M059J (cell line): ENCODE data around the gene FBXO40. TPM values are rescaled to one million over a fixed set of nuclear protein-coding genes. Genes with fewer than 3 reads are reported as not detected.
"Not testable (repeated sequence)": the region's sequence is repeated elsewhere in the genome, so short reads cannot be mapped to it uniquely, and the experiment has no call there.

Experiments
- DNase-seq: peaks from one replicate; pipeline ENCODE4 v3.0.0-alpha.2; 2012; ENCODE audit warnings: low read depth
- total RNA-seq: library from RNA; depleted of rRNA; stranded (reverse); fragments of >200 nt; shearing (Covaris generic); gene quantifications from 2 replicates; pipeline ENCODE4 v1.2.3, GENCODE V29; 2014; rRNA removed

FBXO40 gene
- total RNA-seq = not detected in 2 replicates

- DNase-seq = no peak
These were observed at the start of gene FBXO40 for GRCh38 chr3:121592856-121593702. Gene FBXO40, plus strand, starts transcription at chr3:121593379. Its CDS starts 27,197 bp downstream, at chr3:121620576.

- peak; percentile 43 for DNase-seq
These were observed 48.1 kb upstream of the FBXO40 start for GRCh38 chr3:121545049-121545573.

GRCh38 chr3:121545574-121546455, 47.4 kb upstream of the FBXO40 start, which contains the start of gene POLQ:
Gene POLQ, minus strand, starts transcription at chr3:121545988. Its CDS starts 111 bp downstream, at chr3:121545877.
- peak; percentile 97 for DNase-seq

- DNase-seq = peak; percentile 10
These were observed 40.8 kb upstream of the FBXO40 start for GRCh38 chr3:121552379-121552778.

GRCh38 chr3:121552797-121553196, 40.4 kb upstream of the FBXO40 start:
- DNase-seq = no peak

GRCh38 chr3:121557426-121557934, 35.7 kb upstream of the FBXO40 start:
- DNase-seq = no peak

GRCh38 chr3:121562148-121562547, 31.0 kb upstream of the FBXO40 start:
- DNase-seq = no peak

- no peak for DNase-seq
These were observed 26.4 kb upstream of the FBXO40 start for GRCh38 chr3:121566773-121567172.

GRCh38 chr3:121567649-121568048, 25.5 kb upstream of the FBXO40 start, which contains the start of gene ARGFX:
Gene ARGFX, plus strand, starts transcription at chr3:121567949. Its CDS starts 2,765 bp downstream, at chr3:121570714.
- DNase-seq = no peak

- peak; percentile 65 for DNase-seq
These were observed 18.7 kb upstream of the FBXO40 start for GRCh38 chr3:121574449-121574848.

- DNase-seq = no peak
These were observed 11.5 kb upstream of the FBXO40 start for GRCh38 chr3:121581691-121582090.

GRCh38 chr3:121584418-121584817, 8.8 kb upstream of the FBXO40 start:
- DNase-seq = no peak

GRCh38 chr3:121593806-121594205, 627 bp downstream of the FBXO40 start:
- DNase-seq = not testable (repeated sequence)

GRCh38 chr3:121594850-121595249, 1.7 kb downstream of the FBXO40 start:
- DNase-seq = no peak

GRCh38 chr3:121595765-121596406, 2.7 kb downstream of the FBXO40 start:
- no peak for DNase-seq

GRCh38 chr3:121598564-121598963, 5.4 kb downstream of the FBXO40 start:
- no peak for DNase-seq

- not testable (repeated sequence) for DNase-seq
These were observed 6.7 kb downstream of the FBXO40 start for GRCh38 chr3:121599900-121600299.

- DNase-seq = no peak
These were observed 8.1 kb downstream of the FBXO40 start for GRCh38 chr3:121601212-121601812.

- peak; percentile 15 for DNase-seq
These were observed 11.6 kb downstream of the FBXO40 start for GRCh38 chr3:121604759-121605158.

- no peak for DNase-seq
These were observed 12.9 kb downstream of the FBXO40 start for GRCh38 chr3:121606106-121606505.

GRCh38 chr3:121619691-121620090, 26.5 kb downstream of the FBXO40 start:
- DNase-seq = no peak
